Vagina (tissue), 2 donors: ENCODE measurements around the gene CPD.

Source experiments
- POLR2A ChIP-seq, 2 donors: fragments of 450-650 bp; IDR thresholded peaks; one replicate each; pipeline ENCODE4 v1.6.1; 2017; ENCODE audit warnings: antibody characterized with exemption in 2 of 2, mild to moderate bottlenecking in 2 of 2, moderate library complexity in 2 of 2
- POLR2AphosphoS5 ChIP-seq, 2 donors: sonication (generic); formaldehyde crosslinking; IDR thresholded peaks; one replicate each; pipeline ENCODE4 v1.9.0; 2017; ENCODE audit warnings: antibody characterized with exemption in 2 of 2, mild to moderate bottlenecking in 2 of 2, low read depth in 1 of 2; ENCODE audit not compliant: insufficient read depth in 1 of 2
- TF ChIP-seq, protein P1 (sequence below), 3 experiments: fragments of 450-650 bp in 2 of 3; fragments of 200-600 bp in 1 of 3; sonication (generic) in 1 of 3; IDR thresholded peaks; one replicate each; pipeline ENCODE4 v1.5.1; 2017 to 2019; ENCODE audit warnings: antibody characterized with exemption in 3 of 3, mild to moderate bottlenecking in 2 of 3, moderate library complexity in 2 of 3

DNA sequence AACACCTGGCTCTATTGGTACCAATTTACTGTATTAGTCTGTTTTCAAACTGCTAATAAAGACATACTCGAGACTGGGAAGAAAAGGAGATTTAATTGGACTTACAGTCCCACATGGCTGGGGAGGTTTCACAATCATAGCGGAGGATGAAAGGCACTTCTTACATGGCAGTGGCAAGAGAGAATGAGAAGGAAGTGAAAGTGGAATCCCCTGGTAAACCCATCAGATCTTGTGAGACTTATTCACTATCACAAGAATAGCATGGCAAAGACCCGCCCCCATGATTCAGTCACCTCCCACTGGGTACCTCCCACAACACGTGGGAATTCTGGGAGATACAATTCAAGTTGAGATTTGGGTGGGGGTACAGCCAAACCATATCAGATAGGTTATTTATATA lies 75.9 kb downstream of the CPD start:
- TF ChIP-seq, protein P1, sequence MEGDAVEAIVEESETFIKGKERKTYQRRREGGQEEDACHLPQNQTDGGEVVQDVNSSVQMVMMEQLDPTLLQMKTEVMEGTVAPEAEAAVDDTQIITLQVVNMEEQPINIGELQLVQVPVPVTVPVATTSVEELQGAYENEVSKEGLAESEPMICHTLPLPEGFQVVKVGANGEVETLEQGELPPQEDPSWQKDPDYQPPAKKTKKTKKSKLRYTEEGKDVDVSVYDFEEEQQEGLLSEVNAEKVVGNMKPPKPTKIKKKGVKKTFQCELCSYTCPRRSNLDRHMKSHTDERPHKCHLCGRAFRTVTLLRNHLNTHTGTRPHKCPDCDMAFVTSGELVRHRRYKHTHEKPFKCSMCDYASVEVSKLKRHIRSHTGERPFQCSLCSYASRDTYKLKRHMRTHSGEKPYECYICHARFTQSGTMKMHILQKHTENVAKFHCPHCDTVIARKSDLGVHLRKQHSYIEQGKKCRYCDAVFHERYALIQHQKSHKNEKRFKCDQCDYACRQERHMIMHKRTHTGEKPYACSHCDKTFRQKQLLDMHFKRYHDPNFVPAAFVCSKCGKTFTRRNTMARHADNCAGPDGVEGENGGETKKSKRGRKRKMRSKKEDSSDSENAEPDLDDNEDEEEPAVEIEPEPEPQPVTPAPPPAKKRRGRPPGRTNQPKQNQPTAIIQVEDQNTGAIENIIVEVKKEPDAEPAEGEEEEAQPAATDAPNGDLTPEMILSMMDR (IDR thresholded peaks at IDR 0.05): no peak
- TF ChIP-seq POLR2A (IDR thresholded peaks at IDR 0.05) (no peak), POLR2AphosphoS5 (IDR thresholded peaks at IDR 0.05; ENCODE audit: insufficient read depth in 1 of 2, low read depth in 1 of 2) (no peak)
